ENCODE measurements around the gene GPRC5A. TPM values are rescaled to one million over a fixed set of nuclear protein-coding genes. Genes with fewer than 3 reads are reported as not detected.

Gene GPRC5A
- total RNA-seq, 1 donor from 2014 or later = 9.3 TPM

DNA sequence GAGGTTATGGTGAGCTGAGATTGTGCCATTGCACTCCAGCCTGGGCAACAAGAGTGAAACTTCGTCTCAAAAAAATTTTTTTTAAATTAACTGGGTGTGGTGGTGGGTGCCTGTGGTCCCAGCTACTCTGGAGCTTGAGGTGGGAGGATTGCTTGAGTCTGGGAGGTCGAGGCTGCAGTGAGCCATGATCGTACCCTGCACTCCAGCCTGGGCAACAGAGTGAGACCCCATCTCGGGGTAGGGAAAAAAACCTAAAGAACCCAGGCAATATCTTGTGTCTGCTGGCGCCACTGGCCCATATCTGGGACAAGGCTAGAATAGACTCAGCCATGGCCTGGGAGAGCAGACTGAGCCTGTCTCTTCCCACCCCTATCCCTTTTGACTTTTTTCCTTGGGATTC lies 9.1 kb upstream of the GPRC5A start:
- intact Hi-C loops (cut with DNase I) = no loop called here
- DNase-seq (ENCODE audit: low spot score) (no peak), ATAC-seq (no peak)

DNA sequence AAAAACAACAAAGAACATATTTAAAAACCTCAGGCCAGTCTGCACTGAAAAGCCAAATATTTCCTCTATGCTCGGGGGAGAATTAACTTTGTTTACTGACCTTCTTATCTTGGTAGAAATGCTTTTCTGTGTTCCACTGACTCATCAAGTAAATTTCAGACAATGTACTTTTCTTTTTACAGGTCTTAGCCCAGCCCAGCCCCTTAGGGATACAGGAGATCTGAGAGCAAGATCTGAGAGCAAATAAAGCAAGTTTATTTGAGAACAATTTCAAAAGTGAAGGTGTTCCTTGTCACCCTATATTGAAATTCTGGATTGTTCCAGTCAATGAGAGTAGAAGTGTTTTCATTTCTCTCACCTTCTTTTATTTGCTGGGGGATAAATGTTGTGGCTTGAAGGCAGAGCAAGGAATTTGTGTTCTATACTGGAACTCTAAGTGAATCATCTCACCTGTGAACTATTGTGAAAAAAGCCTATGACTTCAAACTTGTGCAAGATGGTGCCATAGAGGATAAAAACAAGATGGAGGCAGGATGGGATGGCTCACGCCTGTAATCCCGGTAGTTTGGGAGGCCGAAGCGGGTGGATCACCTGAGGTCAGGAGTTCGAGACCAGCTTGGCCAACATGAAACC lies 7.9 kb upstream of the GPRC5A start:
- intact Hi-C loops (cut with DNase I) = no loop called here
- DNase-seq (ENCODE audit: low spot score) (no peak), ATAC-seq (peak; percentile 48)

DNA sequence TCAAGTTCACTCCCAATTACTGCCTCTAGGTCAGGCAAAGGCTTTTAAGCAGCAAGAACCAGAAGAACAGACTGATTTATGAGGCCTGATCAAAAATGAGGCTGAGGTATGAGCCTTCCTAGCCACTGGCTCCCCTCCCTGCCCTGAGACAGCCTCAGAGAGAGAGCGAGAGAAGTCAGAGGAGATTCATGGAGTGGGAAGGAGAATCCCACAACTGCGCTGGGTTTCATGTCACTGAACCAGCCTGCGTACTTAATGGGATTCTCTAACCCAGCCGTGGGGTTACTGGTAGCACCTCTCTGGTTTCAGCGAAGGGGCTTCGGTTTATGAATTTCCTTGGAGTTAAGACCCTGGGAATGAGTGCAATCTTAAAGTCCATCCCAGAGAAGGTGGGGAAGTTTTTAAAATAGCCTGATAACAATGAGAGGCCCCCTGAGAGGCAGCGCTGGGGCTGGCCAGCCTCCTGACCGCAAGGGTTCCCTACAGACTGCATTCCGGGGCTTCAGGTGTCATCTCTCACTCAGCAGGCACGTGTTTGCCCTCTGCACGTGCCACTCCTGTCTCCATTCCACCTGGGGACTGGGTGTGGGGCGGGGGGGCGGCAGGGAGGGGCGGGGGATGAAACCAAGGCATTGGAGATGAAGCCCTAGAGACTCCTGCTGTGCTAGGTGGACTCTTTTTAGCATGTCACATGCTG lies 6.1 kb upstream of the GPRC5A start:
- no peak for ATAC-seq
- no peak for DNase-seq (ENCODE audit: low spot score)
- intact Hi-C loops (cut with DNase I) = no loop called here

DNA sequence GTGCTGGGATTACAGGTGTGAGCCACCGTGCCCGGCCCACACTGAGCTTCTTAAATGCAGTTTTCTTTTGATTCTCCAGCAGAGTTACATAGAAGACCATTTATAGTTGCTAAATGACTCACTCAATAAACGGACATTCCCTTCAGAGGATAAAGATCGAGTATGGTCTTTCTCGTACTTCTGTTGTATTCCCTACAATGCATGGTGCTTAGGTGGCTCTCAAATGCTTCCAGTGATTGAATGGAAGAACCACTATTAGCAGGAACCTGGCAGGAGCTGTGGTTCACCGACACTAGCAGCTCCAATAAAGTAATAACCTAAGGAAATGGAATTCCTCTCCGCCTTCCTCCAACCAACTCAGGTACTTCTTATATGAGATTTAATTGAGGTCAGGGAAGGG lies 3.9 kb upstream of the GPRC5A start:
- DNase-seq (ENCODE audit: low spot score) (no peak), ATAC-seq (no peak)
- intact Hi-C loops (cut with DNase I) = no loop called here

DNA sequence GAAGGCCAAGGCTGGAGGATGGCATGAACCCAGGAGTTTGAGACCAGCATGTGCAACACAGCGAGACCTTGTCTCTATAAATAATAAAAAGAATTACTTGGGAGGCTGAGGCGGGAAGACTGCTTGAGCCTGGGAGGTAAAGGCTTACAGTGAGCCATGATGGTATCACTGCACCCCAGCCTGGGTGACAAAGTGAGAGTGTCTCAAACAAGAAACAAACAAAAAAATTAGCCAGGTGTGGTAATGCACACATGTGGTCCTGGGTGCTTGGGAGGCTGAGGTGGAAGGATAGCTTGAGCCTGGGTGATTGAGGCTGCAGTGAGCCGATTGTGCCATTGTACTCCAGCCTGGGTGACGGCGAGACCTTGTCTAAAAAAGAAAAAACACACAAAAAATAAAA lies 1.7 kb upstream of the GPRC5A start:
- ATAC-seq (no peak), DNase-seq (ENCODE audit: low spot score) (no peak)
- intact Hi-C loops (cut with DNase I) = no loop called here

DNA sequence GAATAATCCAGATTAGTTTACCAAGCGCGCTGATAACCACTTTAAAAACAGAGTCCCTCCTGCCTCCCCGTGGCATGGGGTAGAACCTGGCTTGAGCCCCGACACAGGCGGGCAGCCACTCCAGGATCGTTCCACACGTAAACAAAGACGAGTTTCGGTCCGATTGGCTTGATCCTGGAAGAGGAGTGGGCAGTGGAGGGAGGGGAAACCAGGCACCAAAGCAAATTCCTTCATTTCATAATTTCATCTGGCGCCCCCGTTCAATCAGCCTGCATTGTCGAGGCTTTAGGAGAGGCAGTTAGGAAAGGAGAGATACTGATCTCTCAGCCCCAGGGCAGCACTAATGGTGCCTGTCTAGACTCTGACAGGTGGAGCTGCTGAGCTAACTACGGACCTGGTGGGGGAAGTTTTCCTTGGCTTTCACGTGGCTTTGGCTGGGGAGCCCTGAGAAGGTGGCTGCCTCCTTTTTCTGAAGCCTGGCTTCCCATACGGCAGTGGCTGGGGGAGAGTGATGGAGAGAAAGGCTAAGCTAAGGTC lies 751 bp upstream of the GPRC5A start:
- no peak for DNase-seq (ENCODE audit: low spot score)
- intact Hi-C loops (cut with DNase I) = no loop called here
- peak; percentile 67 for ATAC-seq

DNA sequence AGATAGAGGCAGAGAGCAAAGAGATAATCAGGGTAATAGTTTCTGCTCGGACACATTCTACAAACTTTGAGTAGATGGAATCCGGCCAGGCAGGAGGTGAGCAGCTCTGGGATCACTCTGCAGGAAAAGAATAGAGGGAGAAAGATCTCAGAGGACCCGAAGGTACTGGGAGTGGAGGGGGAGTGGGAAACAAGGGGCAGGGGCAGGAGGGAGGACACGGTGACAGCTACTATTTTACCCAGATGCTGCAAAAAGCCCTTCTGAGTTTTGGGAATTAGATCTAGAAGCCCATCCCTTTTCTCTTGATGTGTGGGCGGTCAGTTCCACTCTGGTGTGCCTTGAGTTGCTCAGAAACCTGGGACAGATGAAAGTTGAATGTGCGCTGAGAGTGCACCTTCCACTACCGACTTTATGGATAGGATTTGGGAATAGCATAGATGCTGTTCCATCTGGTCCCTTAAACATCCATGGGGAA lies 556 bp downstream of the GPRC5A start:
- DNase-seq (ENCODE audit: low spot score) (no peak), ATAC-seq (peak; percentile 6)
- intact Hi-C loops (cut with DNase I) = no loop called here

DNA sequence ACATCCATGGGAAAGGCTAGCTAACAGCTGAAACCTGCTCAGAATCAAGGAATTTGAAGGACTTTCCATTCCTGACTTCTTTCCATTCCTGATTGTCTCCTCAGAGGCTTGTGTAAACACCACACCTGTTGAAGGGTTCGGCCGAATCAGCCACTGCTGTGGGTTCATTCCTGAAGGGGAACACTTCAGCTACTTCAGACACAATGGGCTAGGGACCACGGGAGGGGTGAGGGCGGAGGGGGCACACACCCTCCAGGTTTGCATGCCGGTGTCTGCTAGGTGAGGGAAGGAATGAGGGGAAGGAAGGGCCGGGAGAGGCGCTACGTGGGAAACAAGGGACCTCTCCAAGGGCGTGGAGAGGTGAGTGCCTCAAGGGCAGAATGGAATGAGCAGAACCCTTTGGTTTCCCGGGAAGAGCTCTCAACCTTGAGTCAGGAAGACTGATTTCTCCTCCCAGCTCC lies 1.3 kb downstream of the GPRC5A start:
- DNase-seq (ENCODE audit: low spot score) = no peak
- ATAC-seq = no peak
- intact Hi-C loops (cut with DNase I) = no loop called here

DNA sequence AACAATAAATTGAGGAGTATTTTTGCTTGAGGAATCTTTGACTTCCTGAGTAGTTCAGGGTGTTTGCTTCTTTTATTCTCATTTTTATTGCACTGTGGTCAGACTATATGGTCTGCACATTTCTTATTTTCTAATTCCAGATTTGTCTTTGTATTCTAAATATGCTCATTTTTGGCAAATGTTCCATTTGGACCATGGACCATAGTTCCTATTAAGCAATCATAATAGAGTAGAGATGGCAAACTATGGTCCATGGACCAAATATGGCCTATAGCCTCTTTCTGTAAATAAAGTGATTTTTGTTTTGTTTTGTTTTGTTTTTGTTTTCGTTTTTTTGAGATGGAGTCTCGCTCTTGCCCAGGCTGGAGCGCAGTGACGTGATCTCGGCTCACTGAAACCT lies 2.1 kb downstream of the GPRC5A start:
- DNase-seq (ENCODE audit: low spot score) (no peak), ATAC-seq (no peak)
- intact Hi-C loops (cut with DNase I) = no loop called here

DNA sequence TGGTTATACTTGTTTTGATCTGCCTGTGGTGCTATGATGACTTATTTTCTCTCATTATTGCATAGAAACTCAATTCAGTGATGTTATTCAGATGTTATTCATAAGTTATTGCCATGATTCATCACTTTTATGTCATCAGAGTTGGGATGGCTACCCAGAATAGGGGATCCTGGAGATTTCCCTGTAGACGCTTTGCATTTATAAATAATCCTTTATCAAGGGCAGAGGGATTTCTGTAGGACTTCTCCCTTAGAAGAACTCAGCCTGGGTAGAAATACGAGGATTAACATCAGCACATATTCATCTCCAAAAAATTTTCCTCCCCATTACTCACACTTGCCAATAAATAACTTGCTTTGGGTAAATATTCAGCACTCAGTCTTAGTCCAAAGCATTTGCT lies 4.9 kb downstream of the GPRC5A start:
- intact Hi-C loops (cut with DNase I) = no loop called here
- DNase-seq (ENCODE audit: low spot score) (no peak), ATAC-seq (no peak)

DNA sequence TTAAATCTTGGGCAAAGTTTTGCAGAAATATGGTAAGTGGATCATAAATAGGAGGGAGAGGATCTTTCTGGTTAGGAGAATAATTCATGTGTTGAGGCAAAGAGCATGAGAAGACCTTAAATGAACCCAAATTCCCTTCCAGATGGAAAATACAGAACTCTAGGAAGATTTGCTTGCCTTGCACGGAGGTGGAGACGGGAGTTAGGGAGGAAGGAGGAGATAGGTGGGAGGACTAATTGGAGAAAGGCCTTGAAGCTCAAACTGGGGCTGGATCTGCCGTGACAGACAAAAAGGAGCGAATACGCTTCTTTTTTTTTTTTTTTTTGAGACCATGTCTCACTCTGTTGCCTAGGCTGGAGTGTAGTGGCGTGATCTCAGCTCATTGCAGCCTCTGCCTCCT lies 5.9 kb downstream of the GPRC5A start:
- DNase-seq (ENCODE audit: low spot score) = no peak
- intact Hi-C loops (cut with DNase I) = no loop called here
- ATAC-seq = no peak

DNA sequence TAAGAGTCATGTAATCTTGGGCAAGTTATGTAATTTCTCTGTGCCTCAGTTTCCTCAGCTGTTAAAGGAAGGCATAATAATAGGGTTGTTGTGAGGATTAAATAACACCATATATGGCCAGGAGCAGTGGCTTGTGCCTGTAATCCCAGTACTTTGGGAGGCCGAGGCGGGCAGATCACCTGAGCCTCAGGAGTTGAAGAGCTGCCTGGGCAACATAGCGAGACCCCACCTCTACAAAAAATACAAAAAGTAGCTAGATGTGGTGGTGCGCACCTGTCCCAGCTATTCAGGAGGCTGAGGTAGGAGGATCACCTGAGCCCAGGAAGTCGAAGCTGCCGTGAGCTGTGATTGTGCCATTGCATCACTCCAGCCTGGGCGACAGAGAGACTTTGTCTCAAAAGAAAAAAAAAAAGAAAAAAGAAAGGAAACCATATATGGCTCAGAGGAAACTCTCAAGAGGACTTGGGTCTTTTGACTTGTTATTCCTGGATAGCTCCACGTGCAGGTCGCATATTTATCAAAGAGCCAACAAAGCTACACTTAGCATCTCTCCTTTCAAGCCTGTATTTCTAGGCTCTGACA lies 6.9 kb downstream of the GPRC5A start:
- DNase-seq (ENCODE audit: low spot score) (no peak), ATAC-seq (no peak)
- intact Hi-C loops (cut with DNase I) = no loop called here

DNA sequence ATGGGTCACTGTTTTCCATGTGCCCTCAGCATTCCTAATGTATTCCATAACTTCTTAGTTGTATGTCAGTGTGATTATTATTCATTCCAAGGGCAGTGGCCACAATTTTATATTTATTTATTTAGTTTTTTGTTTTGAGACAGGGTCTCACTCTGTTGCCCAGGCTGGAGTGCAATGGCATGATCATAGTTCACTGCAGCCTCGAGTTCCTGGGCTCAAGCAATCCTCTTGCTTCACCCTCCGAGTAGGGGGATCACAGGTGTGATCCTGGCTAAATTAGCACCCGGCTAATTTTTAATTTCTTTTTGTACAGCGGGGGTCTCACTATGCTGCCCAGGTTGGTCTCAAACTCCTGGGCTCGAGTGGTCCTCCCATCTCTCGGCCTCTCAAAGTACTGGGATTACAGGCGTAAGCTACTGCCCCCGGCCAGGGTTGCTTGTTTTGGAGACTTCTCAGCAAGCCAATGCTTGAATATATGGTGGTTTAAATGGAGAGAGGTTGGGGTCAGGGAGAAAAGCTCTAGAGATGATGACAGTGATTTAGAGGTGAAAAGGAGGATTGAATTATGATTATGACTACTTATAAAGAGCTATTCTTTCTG lies 7.6 kb downstream of the GPRC5A start:
- DNase-seq (ENCODE audit: low spot score) (no peak), ATAC-seq (no peak)
- intact Hi-C loops (cut with DNase I) = no loop called here

DNA sequence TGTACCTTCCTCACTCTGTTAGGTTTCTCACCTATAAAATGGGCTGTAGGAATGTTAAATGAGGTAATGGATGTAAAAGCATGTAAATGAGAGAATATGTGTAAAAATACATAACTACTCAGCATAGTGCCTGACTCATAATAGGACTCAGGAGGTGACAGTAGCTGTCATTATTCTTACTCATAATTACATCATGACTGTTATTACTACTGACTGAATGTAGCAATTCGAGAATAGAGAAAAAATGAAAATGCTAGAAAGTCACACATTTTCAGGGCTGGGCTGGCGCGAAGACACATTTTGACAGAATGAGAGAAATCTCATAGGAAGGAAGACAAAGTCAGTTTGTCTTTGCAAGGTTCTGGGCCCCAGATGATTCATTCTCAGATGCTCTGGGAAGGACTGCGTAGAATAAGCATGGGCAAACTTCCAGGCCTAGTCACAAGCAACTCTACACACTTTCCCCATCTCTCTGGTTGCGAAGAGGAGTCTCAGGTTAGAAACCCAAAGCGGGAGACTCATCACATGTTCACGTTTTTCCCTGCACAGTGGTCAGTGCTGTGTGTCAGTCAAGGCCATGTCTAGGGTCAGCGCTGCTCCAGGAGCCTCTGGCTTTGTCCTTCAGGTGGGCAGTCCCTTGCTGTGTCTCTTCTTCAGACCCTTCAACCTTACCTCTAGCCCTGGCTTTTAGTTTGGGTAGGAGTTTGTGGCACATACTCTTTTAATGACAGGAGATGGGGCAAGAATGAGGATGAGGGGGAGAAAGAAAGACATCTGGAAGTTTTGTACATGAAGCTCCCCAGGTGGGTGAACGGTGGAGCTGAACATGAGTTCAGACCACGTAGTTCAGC lies 8.4 kb downstream of the GPRC5A start:
- ATAC-seq (peak; percentile 49), DNase-seq (ENCODE audit: low spot score) (no peak)
- intact Hi-C loops (cut with DNase I) = no loop called here

DNA sequence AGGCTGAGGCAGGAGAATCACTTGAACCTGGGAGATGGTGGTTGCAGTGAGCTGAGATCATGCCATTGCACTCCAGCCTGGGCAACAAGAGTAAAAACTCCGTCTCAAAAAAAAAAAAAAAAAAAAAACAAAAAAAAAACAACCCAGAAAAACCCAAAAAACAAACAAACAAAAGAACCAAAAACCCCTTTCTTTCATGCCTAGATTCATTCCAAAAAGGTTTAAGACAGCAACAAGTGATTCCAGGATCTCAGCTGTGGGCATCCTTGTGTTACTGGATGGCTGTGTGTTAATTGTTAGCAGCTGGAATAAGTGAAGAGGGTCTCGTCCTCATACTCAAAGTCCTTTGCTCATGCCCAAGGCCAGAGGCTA lies 9.4 kb downstream of the GPRC5A start:
- ATAC-seq (no peak), DNase-seq (ENCODE audit: low spot score) (no peak)
- intact Hi-C loops (cut with DNase I) = no loop called here

DNA sequence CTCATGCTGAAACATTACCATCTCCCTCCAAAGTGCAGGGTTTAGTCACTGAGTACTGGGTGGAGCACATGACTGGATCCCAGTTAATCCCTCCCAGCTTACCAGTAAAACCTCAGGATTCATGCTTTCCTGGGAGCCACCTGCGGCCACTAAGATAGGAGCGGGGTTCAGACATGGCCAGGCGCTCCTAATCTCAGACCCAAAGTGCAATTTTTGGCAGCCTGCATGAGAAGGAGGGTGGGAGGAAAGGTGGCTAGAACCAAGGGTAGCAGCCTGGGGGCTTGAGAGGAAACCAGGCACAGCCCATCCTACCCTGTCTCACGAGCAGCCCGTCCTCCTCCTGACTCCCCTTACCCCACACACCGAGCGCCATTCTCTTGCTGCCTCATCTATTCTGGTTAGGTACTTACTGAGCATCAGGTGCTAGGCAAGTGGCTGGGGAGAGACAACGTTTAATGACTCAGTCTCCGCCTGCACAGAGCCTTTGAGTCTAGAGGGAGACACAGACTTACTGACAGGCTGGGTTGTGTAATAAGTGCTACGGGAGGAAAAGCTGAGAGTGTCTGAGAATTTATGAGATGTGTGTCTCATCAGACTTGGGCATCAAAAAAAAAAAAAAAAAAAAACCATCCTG lies 9.9 kb downstream of the GPRC5A start:
- DNase-seq (ENCODE audit: low spot score) = no peak
- intact Hi-C loops (cut with DNase I) = no loop called here
- ATAC-seq = peak; percentile 90

DNA sequence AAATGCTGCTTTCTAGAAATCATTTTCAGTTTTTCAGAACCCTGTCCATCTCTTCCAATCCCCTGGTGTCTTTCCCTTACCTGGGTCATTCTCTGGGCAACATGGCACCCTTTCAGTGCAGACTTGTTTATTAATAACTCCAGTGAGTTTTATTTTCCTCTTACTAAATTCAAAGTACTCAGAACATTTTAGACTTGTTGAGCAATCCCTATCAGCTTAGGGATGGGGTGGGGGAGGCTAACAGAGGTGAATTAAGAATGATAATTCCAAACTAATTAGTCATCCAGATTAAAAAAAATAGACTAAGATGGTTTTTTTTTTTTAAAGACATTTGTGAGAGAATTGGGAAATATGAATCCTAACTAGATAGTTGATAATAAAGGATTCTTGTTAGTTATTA lies 10.7 kb downstream of the GPRC5A start:
- DNase-seq (ENCODE audit: low spot score) (no peak), ATAC-seq (peak; percentile 67)
- intact Hi-C loops (cut with DNase I) = no loop called here
